A673 (cell line): Measurements from ENCODE around the gene NPPC.

Experiments
- CTCF ChIP-seq: fragments of 300-800, 200-600 bp; sonication (generic); conservative IDR thresholded peaks from 2 replicates; pipeline ENCODE4 v1.5.1; 2017; ENCODE audit warnings: low read depth, mild to moderate bottlenecking, antibody characterized with exemption, low read length, moderate library complexity, mixed read lengths
- EZH2 ChIP-seq: fragments of 200-600 bp; sonication (generic); IDR thresholded peaks from 2 replicates; pipeline ENCODE4 v1.6.1; 2017; ENCODE audit warnings: borderline replicate concordance, low read depth, mild to moderate bottlenecking, mixed read lengths, antibody characterized with exemption, low read length; ENCODE audit not compliant: poor library complexity, severe bottlenecking

DNA sequence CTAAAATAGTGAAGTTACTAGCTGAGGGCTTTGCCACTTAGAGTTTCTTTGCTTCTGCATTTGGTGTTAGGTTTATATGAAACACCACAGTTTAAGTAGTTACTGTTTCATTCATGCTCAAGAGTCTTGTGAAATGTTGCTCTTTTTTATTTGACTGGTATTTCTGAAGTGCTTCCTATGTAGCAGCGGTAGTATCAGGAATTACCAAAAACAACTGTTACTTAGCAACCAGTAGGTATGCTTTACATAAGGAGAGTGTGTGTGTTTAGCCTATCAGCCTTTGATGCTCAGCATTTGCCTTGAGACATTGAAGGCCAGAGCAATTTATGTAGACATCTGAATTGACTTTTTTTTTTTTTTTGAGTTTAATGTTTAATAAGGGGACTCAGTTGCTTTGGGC is 38.9 kb upstream of the NPPC start:
- TF ChIP-seq CTCF: no peak
- TF ChIP-seq EZH2: no peak
